ENCODE data around the gene KIF3B.

The KIF3B gene

DNA sequence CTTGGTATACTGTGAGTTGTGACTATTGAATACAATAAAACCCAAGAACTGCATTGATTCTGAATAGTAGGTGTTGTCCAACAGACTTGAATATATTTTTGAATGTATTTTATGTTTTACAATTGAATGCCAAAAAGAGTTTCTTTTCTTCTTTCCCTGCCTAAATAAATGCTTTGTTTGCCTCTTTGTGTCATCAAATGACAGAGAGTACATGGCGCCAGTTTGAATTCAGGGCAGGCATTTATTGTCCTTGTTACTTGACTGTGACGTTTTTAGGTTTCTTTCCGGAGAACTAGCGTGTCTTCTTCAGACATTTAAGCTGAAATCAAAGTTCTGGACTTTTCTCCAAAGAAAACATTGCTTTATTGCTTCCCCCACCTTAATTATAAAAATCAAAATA, 16.6 kb downstream of the KIF3B start:
- no peak for DNase-seq (ENCODE audit: extremely low read depth, low read depth)
- no peak overlapping the region for H3K4me3 ChIP-seq (replicated peaks; ENCODE audit: low read depth, low read length)
- TF ChIP-seq, protein P1, sequence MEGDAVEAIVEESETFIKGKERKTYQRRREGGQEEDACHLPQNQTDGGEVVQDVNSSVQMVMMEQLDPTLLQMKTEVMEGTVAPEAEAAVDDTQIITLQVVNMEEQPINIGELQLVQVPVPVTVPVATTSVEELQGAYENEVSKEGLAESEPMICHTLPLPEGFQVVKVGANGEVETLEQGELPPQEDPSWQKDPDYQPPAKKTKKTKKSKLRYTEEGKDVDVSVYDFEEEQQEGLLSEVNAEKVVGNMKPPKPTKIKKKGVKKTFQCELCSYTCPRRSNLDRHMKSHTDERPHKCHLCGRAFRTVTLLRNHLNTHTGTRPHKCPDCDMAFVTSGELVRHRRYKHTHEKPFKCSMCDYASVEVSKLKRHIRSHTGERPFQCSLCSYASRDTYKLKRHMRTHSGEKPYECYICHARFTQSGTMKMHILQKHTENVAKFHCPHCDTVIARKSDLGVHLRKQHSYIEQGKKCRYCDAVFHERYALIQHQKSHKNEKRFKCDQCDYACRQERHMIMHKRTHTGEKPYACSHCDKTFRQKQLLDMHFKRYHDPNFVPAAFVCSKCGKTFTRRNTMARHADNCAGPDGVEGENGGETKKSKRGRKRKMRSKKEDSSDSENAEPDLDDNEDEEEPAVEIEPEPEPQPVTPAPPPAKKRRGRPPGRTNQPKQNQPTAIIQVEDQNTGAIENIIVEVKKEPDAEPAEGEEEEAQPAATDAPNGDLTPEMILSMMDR (IDR thresholded peaks at IDR 0.05; ENCODE audit: low read depth, low read length, missing control alignments) = no peak

- no peak for DNase-seq (ENCODE audit: extremely low read depth, low read depth)
- TF ChIP-seq, protein P1 (IDR thresholded peaks at IDR 0.05; ENCODE audit: low read depth, low read length, missing control alignments) = no peak
Observed at GRCh38 chr20:32296412-32296811, 19.0 kb downstream of the KIF3B start.

DNA sequence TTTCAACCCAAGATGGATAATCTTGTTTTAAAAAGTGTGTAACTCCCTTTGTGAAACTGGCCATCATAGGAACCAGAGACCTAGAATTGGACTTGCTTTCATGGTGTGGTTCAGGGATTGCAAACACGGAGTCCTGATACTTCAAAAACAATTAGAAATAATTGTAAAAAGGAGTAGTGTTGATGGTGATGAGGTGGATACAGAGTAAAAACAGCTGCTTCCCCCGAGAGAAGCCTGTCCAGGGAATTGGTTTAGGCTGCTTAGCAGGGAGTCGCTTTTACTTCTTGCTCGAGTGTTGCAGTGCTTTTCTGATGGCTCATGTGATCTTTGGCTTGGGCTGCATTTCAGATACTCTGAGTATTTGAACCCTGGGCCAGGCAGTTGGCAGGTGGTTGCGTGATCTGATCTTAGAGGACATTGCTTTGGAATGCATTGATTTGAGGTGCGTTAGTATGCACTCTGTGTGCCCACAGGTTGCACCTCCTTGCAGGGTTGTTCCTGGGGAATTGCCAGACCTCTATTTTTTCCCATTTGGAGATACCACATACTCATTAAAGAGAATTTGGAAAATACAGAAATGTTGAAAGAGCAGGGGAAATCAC, 19.5 kb downstream of the KIF3B start:
- no peak for DNase-seq (ENCODE audit: extremely low read depth, low read depth)
- TF ChIP-seq, protein P1 (IDR thresholded peaks at IDR 0.05; ENCODE audit: low read depth, low read length, missing control alignments) = no peak
- H3K4me3 ChIP-seq (replicated peaks; ENCODE audit: low read depth, low read length) = no peak overlapping the region

More at GRCh38 chr20:32296412-32296811, 19.0 kb downstream of the KIF3B start:
- no peak overlapping the region for H3K4me3 ChIP-seq (replicated peaks; ENCODE audit: low read depth, low read length)

- TF ChIP-seq, protein P1 (IDR thresholded peaks at IDR 0.05; ENCODE audit: low read depth, low read length, missing control alignments) = no peak
- H3K4me3 ChIP-seq (replicated peaks; ENCODE audit: low read depth, low read length) = no peak overlapping the region
- DNase-seq (ENCODE audit: extremely low read depth, low read depth) = no peak
Observed at GRCh38 chr20:32297439-32297838, 20.0 kb downstream of the KIF3B start.

DNA sequence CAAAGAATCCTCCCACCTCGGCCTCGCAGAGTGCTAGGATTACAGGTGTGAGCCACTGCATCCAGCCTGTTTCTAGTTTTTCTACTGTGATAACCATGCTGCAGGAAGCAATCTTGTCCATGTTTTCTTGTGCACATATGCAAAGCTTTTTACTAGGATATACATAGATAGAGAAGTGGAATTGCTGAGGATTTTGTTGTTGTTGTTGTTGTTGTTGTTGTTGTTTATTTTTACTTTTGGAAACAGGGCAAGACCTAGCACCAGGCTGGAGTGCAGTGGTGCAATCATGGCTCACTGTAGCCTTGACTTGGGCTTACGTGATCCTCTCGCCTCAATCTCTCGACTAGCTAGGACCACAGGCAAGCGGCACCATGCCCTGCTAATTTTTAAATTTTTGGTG, 23.2 kb downstream of the KIF3B start:
- TF ChIP-seq, protein P1 (IDR thresholded peaks at IDR 0.05; ENCODE audit: low read depth, low read length, missing control alignments) = no peak
- no peak overlapping the region for H3K4me3 ChIP-seq (replicated peaks; ENCODE audit: low read depth, low read length)
- no peak for DNase-seq (ENCODE audit: extremely low read depth, low read depth)

GRCh38 chr20:32301719-32302506, 24.5 kb downstream of the KIF3B start:
- DNase-seq (ENCODE audit: extremely low read depth, low read depth) = no peak
- no peak overlapping the region for H3K4me3 ChIP-seq (replicated peaks; ENCODE audit: low read depth, low read length)
- TF ChIP-seq, protein P1 (IDR thresholded peaks at IDR 0.05; ENCODE audit: low read depth, low read length, missing control alignments) = no peak
